ENCODE measurements around the gene POTEJ. TPM values are rescaled to one million over a fixed set of nuclear protein-coding genes. Genes with fewer than 3 reads are reported as not detected.
"Not testable (repeated sequence)": the region's sequence is repeated elsewhere in the genome, so short reads cannot be mapped to it uniquely, and the experiment has no call there.

Gene POTEJ
- total and polyA plus RNA-seq, 2 donors (not counting 1 experiment from before 2014, with no cell fraction given): not detected

DNA sequence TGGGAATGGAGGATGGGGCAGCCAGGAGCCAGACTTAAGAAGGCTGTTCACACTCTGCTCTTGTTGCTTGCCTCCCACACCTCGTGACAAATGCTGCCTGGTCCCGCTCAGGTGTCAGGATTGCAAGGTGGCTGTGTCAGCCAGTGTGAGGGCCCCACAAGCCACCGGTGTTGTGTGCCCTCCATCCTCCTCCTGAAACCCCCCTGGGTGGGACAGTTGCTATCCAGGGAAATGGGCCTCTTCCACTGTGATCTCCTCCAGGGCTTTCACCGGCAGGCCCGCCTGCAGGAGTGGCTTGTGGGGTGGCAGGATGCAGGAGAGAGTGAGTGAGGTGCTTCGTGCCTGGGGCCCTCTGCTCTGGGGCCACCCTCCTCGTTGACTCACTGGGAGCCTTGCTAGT, 28.3 kb upstream of the POTEJ start:
- CTCF ChIA-PET; H3K4me2 ChIP-seq (replicated peaks; ENCODE audit: low read depth, low read length, poor library complexity, severe bottlenecking); H3K4me3 ChIP-seq (ENCODE audit: control extremely low read depth in 1 of 5, extremely low read depth in 1 of 5, insufficient read depth in 1 of 5, low read depth in 2 of 5, low read length in 4 of 5); H3K4me3 Mint-ChIP-seq; H3K36me3 ChIP-seq (replicated peaks in 1 of 2; ENCODE audit: control extremely low read depth in 1 of 2, control insufficient read depth in 1 of 2, extremely low read depth in 1 of 2, insufficient read depth in 2 of 2, low read length in 1 of 2); H3K4me1 Mint-ChIP-seq; H3K9me3 ChIP-seq (ENCODE audit: control extremely low read depth in 1 of 3, control insufficient read depth in 2 of 3, insufficient read depth in 1 of 3, low read length in 2 of 3); H3K9me3 Mint-ChIP-seq (ENCODE audit: insufficient read depth); intact Hi-C loops (cut with micrococcal nuclease); H3K27me3 ChIP-seq (replicated peaks in 1 of 4; ENCODE audit: control extremely low read depth in 1 of 4, control insufficient read depth in 3 of 4, insufficient read depth in 4 of 4, low read length in 3 of 4); DNase-seq; H3K27me3 Mint-ChIP-seq; H3K27ac Mint-ChIP-seq; H3K27ac ChIP-seq (ENCODE audit: low read length in 2 of 2); H3K9ac ChIP-seq (ENCODE audit: low read length); H4K20me1 ChIP-seq (ENCODE audit: control insufficient read depth, insufficient read depth, low read length, poor library complexity, severe bottlenecking); ATAC-seq (ENCODE audit: low read depth); POLR2A ChIA-PET; H3K4me1 ChIP-seq (ENCODE audit: control insufficient read depth in 2 of 2, insufficient read depth in 2 of 2, low read length in 2 of 2); H2AFZ ChIP-seq (ENCODE audit: insufficient read depth, low read depth, low read length, poor library complexity, severe bottlenecking); H3K79me2 ChIP-seq (ENCODE audit: control insufficient read depth, insufficient read depth, low read length): not testable (repeated sequence)
- WGBS (ENCODE audit: insufficient coverage): no CpG with 5 or more reads among the region's 7 CpGs

- H3K27me3 Mint-ChIP-seq; H3K27me3 ChIP-seq (replicated peaks in 1 of 4; ENCODE audit: control extremely low read depth in 1 of 4, control insufficient read depth in 3 of 4, insufficient read depth in 4 of 4, low read length in 3 of 4); H4K20me1 ChIP-seq (ENCODE audit: control insufficient read depth, insufficient read depth, low read length, poor library complexity, severe bottlenecking); intact Hi-C loops (cut with micrococcal nuclease); H3K79me2 ChIP-seq (ENCODE audit: control insufficient read depth, insufficient read depth, low read length); H3K9me3 ChIP-seq (ENCODE audit: control extremely low read depth in 1 of 3, control insufficient read depth in 2 of 3, insufficient read depth in 1 of 3, low read length in 2 of 3); H3K9ac ChIP-seq (ENCODE audit: low read length); H3K27ac ChIP-seq (ENCODE audit: low read length in 2 of 2); H3K4me1 Mint-ChIP-seq; CTCF ChIA-PET; POLR2A ChIA-PET; DNase-seq; H3K36me3 ChIP-seq (replicated peaks in 1 of 2; ENCODE audit: control extremely low read depth in 1 of 2, control insufficient read depth in 1 of 2, extremely low read depth in 1 of 2, insufficient read depth in 2 of 2, low read length in 1 of 2); H3K4me3 Mint-ChIP-seq; H2AFZ ChIP-seq (ENCODE audit: insufficient read depth, low read depth, low read length, poor library complexity, severe bottlenecking); H3K9me3 Mint-ChIP-seq (ENCODE audit: insufficient read depth); ATAC-seq (ENCODE audit: low read depth); H3K4me3 ChIP-seq (ENCODE audit: control extremely low read depth in 1 of 5, extremely low read depth in 1 of 5, insufficient read depth in 1 of 5, low read depth in 2 of 5, low read length in 4 of 5); H3K4me2 ChIP-seq (replicated peaks; ENCODE audit: low read depth, low read length, poor library complexity, severe bottlenecking); H3K4me1 ChIP-seq (ENCODE audit: control insufficient read depth in 2 of 2, insufficient read depth in 2 of 2, low read length in 2 of 2); H3K27ac Mint-ChIP-seq: not testable (repeated sequence)
- no CpG with 5 or more reads among the region's 7 CpGs for WGBS (ENCODE audit: insufficient coverage)
Measured at GRCh38 chr2:130583582-130583981, 27.7 kb upstream of the POTEJ start.

- H3K79me2 ChIP-seq (ENCODE audit: control insufficient read depth, insufficient read depth, low read length); intact Hi-C loops (cut with micrococcal nuclease); H3K27me3 ChIP-seq (replicated peaks in 1 of 4; ENCODE audit: control extremely low read depth in 1 of 4, control insufficient read depth in 3 of 4, insufficient read depth in 4 of 4, low read length in 3 of 4); CTCF ChIA-PET; POLR2A ChIA-PET; H3K4me1 Mint-ChIP-seq; H3K4me1 ChIP-seq (ENCODE audit: control insufficient read depth in 2 of 2, insufficient read depth in 2 of 2, low read length in 2 of 2); H3K27ac ChIP-seq (ENCODE audit: low read length in 2 of 2); H3K4me3 Mint-ChIP-seq; H3K9me3 Mint-ChIP-seq (ENCODE audit: insufficient read depth); ATAC-seq (ENCODE audit: low read depth); H3K36me3 ChIP-seq (replicated peaks in 1 of 2; ENCODE audit: control extremely low read depth in 1 of 2, control insufficient read depth in 1 of 2, extremely low read depth in 1 of 2, insufficient read depth in 2 of 2, low read length in 1 of 2); H3K4me2 ChIP-seq (replicated peaks; ENCODE audit: low read depth, low read length, poor library complexity, severe bottlenecking); H3K27me3 Mint-ChIP-seq; H3K9ac ChIP-seq (ENCODE audit: low read length); H4K20me1 ChIP-seq (ENCODE audit: control insufficient read depth, insufficient read depth, low read length, poor library complexity, severe bottlenecking); DNase-seq; H3K4me3 ChIP-seq (ENCODE audit: control extremely low read depth in 1 of 5, extremely low read depth in 1 of 5, insufficient read depth in 1 of 5, low read depth in 2 of 5, low read length in 4 of 5); H3K9me3 ChIP-seq (ENCODE audit: control extremely low read depth in 1 of 3, control insufficient read depth in 2 of 3, insufficient read depth in 1 of 3, low read length in 2 of 3); H3K27ac Mint-ChIP-seq; H2AFZ ChIP-seq (ENCODE audit: insufficient read depth, low read depth, low read length, poor library complexity, severe bottlenecking): not testable (repeated sequence)
- WGBS (ENCODE audit: insufficient coverage): no CpG with 5 or more reads among the region's 4 CpGs
Measured at GRCh38 chr2:130584726-130585125, 26.5 kb upstream of the POTEJ start.

DNA sequence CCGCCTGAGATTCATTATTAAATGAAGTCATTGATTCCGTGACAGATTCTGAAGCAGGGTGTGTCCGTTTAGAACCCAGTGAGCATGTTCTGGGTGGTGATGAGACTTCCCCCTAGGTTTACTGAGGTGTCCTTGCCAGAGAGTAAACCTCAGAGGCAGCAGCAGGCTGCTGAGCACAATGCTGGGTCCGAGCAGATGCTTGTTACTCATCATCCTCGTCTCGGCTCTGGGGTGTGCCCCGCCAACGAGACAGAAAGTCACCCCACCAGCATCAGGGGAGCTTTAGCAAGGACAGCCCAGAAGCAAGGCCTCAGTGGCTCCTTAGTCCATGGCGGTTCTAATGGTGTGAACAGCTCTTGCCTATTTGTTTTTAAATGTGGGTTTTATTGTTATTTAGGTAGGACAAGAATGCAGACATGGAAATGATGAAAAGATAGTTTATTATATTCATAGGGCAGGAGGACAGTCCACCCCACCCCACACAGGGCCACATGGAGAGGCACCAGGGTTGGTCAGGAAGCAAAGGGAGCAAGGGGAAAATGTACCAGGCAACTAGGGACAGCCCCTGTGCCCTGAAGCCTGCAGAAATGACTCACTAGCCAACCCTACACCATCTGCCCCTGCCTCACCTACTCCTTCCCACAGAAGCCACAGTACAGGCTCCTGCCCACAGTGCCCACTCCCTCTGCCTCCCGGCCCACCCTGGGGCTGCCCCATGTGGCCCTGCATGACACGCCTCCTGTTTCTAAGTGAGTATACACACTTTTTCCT, 22.4 kb upstream of the POTEJ start:
- DNase-seq; H3K36me3 ChIP-seq (replicated peaks in 1 of 2; ENCODE audit: control extremely low read depth in 1 of 2, control insufficient read depth in 1 of 2, extremely low read depth in 1 of 2, insufficient read depth in 2 of 2, low read length in 1 of 2); H3K4me3 ChIP-seq (ENCODE audit: control extremely low read depth in 1 of 5, extremely low read depth in 1 of 5, insufficient read depth in 1 of 5, low read depth in 2 of 5, low read length in 4 of 5); H3K27me3 Mint-ChIP-seq; H3K27ac ChIP-seq (ENCODE audit: low read length in 2 of 2); H3K9ac ChIP-seq (ENCODE audit: low read length); H3K9me3 ChIP-seq (ENCODE audit: control extremely low read depth in 1 of 3, control insufficient read depth in 2 of 3, insufficient read depth in 1 of 3, low read length in 2 of 3); H4K20me1 ChIP-seq (ENCODE audit: control insufficient read depth, insufficient read depth, low read length, poor library complexity, severe bottlenecking); H3K27ac Mint-ChIP-seq; H3K79me2 ChIP-seq (ENCODE audit: control insufficient read depth, insufficient read depth, low read length); POLR2A ChIA-PET; H3K27me3 ChIP-seq (replicated peaks in 1 of 4; ENCODE audit: control extremely low read depth in 1 of 4, control insufficient read depth in 3 of 4, insufficient read depth in 4 of 4, low read length in 3 of 4); H3K4me3 Mint-ChIP-seq; H3K4me2 ChIP-seq (replicated peaks; ENCODE audit: low read depth, low read length, poor library complexity, severe bottlenecking); intact Hi-C loops (cut with micrococcal nuclease); H3K4me1 ChIP-seq (ENCODE audit: control insufficient read depth in 2 of 2, insufficient read depth in 2 of 2, low read length in 2 of 2); CTCF ChIA-PET; H3K4me1 Mint-ChIP-seq; H2AFZ ChIP-seq (ENCODE audit: insufficient read depth, low read depth, low read length, poor library complexity, severe bottlenecking); H3K9me3 Mint-ChIP-seq (ENCODE audit: insufficient read depth): not testable (repeated sequence)
- WGBS (ENCODE audit: insufficient coverage): no CpG with 5 or more reads among the region's 11 CpGs
- peak; percentile 36 for ATAC-seq (ENCODE audit: low read depth)

All from B cell (primary cell).